HG03135 (cell line): Measurements from ENCODE around the gene FHOD3.
"Not testable (repeated sequence)": the region's sequence is repeated elsewhere in the genome, so short reads cannot be mapped to it uniquely, and the experiment has no call there.

Experiments used
- ATAC-seq: cut with Tn5 transposase; IDR thresholded peaks from one replicate; pipeline ENCODE4 v1.9.1; 2021; ENCODE audit warnings: mild to moderate bottlenecking, moderate library complexity; ENCODE audit not compliant: unreplicated experiment

Gene FHOD3

DNA sequence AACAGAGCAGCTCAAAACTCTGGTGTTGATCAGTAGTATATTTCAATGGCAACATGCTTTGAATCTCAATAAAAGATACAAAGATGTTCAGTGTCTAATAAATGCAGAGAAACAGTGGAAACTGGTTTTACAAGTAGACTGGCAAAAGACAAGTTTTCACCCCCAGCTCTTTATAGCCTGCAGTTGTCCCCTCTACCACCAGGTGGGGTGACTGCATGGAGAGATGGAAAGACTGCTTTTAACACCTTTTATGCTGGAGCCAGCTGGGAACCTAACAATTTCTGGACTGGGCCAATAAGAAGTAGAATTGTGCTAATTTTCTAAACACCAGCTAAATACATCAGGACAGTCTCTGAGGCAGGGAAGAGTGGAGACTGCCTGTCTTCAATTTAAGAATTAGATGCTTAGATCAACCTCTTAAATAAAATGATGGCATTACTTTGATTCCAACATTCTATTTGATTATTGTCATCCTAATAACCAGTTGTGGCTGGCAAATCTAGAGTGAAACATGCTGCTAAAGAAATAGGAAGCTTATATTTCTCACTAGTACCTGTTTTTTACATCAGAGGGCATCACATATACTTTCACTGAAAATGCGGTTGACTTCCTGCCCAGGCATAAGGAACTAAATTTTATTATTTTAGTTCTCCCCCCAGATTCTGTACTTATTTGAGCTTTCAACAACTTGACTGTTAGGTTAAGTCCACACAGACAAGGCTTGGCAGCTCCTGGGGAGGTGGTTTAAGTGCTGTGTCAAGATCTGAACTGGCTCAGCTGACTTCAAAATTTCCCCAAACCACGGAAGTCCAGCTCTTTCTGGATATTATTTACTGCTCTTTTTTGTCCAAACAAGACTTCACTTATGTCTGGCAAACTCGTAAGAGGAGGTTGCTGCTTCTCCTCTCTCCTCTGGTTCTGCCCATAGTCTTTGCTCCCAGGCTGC lies 390.8 kb downstream of the FHOD3 start:
- ATAC-seq: no peak

DNA sequence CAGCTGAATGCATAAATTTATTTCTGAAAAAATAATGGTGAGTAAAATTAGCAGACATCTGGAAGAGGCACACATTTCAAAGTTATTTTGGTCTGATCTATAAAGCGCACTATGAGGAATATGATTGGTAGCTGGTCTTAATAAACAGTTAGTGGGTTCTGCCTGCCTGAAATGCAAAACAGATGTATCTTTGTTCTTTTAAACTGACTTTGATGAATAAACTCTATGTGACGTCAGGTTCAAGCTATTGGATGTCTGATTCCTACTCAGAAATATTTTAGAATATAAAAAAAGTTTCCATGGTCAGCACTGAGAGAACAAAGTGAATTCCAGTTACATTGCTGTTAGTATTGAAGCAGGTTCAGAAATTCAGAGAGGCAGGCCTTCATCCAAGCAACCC lies 394.9 kb downstream of the FHOD3 start:
- no peak for ATAC-seq

DNA sequence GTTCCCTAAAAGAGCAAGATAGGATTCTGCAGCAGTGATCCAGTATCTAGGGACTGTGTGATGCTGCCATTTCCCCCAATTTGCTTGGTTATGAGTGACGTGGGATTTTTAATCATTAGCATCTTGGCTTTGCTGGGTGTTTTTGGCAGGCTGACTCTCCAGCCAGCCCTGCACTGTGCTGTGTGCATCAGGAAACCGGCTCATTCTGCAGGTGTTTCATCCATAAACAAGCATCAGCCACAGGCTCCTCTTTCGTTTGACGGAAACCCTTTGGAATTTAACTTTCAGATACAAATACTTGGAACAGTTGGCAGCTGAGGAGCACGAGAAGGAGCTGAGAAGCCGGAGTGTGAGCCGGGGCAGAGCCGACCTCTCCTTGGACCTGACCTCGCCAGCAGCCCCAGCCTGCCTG lies 395.4 kb downstream of the FHOD3 start:
- ATAC-seq: no peak

DNA sequence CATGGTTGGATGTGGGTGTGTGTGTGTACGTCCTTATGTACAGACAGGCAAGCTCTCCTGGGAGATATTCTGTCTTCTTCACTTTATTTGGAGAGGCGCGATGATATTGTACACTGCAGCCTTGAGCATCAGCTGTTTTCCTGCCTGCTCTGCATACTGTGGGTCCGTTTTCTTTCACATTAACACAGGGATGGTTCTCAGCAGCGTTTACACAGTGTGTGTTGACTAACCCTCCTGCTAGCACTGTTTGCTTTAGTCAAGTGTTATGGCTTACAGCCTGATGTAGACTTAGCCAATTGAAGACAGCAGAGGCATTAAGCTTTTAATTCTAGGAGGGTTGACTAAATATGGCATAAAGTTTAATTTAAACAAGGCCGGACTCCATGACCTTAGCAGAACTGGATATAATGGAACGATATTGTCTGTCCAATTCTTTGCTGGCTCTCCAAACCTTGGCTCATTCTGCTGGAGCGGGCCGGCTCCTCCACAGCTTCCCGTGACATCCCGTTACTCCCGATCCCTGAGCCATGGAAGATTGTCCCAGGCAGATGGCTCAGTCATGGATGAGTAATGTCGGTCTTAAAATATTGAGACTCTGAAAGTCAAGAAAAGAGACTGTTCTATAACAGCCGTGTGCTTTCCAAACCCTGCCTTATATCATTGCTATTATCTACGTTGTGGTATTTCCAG lies 396.6 kb downstream of the FHOD3 start:
- ATAC-seq: no peak

DNA sequence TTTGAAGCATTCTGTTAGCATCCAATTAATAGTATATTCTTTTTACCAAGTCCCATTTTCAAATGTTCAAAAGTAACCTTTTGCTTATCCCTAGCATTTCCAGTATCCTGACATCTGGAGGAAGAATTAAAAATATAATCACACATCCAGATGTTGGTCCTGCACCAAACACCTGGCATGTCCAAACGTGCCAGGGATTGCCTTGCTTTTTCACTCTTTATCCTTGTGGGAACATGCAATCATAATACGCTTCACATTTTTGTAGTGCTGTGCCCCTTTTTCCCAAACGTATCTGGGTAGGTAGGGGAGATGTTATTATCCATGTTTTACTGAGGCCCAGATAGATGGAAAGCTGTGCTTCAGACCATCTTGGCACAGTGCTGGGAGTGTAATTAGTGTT lies 398.3 kb downstream of the FHOD3 start:
- no peak for ATAC-seq

DNA sequence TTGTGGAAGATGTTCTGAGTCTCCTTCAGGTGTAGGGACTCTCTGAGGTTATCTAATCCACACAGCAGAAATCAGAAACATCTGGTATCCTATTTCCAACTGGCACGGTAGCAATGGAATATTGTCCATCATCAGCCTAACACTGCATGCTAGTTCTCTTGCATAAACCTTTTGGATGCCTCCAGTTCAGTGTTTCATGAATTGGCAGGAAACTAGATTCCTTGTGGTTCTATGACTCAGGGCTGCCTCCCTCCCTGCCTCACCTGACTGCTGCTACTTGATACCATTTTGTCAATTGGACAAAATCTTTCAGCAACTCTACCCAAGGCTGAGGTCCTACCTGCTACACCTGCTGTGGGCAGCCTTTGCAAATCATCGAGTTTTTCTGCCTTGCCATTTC lies 400.4 kb downstream of the FHOD3 start:
- ATAC-seq: no peak

DNA sequence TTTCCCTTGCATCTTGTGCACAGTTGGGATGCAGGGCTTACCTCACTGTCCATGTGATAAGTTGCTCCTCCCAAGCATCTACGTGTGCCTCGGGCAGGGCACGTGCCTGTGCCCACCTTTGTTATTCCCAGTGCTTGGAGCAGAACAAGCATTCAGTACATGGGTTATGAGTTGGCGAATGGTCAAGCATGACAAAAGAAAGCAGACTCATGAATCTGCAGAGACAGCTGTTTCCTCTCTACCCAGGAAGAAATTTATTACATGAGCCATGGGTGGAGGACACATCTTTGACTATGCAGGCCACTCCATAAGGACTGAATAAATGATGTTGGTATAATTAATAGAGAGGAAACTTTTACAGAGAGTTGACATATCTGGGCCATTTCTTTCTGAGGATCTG lies 403.4 kb downstream of the FHOD3 start:
- ATAC-seq: no peak

DNA sequence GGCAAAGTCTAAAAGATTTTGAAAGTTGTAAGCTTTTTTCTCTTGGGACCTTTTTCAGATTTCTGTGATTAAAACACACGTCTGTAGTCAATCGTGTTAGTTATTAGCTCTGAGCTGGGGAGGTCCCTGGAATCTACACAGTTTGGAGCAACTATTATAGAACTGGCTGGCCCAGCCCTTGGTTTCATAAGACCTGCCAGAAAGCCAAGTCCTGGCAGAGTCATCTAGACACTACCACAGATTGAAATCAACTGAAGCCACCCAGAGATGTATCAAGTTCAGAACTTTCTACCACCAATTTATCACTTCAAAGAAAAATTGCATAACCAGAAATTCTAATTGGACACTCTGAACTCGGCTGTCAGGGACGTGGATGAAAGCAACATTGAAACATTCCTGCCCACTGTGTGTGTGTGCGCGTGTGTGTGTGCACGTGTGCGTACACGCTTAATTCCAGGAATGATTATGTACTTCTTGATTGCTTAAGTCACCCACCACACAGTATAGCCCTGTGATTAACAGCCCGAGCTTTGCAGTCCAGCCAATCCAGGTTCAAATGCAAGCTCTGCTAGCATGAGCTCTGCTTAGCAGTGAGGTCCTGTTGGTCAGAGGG lies 405.0 kb downstream of the FHOD3 start:
- no peak for ATAC-seq

DNA sequence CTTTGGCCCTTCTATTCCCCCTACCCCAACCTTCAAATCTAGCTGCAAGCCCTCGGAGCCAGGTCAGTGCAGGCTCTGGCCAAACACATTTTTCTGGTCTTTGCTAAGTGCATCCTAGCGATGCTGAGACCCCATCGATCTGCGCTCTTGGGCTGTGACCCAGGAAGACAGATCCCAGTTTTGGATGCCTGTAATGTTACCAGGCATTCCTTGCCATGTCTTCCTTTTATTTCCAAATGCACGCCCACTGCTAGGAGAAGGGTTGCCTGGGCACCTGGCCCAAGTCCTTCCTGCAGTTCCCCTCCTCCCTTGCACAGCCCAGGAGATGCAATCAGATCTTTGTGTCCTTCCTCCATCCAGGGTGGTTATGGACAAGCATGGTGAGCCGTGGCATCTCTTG lies 406.6 kb downstream of the FHOD3 start:
- no peak for ATAC-seq

DNA sequence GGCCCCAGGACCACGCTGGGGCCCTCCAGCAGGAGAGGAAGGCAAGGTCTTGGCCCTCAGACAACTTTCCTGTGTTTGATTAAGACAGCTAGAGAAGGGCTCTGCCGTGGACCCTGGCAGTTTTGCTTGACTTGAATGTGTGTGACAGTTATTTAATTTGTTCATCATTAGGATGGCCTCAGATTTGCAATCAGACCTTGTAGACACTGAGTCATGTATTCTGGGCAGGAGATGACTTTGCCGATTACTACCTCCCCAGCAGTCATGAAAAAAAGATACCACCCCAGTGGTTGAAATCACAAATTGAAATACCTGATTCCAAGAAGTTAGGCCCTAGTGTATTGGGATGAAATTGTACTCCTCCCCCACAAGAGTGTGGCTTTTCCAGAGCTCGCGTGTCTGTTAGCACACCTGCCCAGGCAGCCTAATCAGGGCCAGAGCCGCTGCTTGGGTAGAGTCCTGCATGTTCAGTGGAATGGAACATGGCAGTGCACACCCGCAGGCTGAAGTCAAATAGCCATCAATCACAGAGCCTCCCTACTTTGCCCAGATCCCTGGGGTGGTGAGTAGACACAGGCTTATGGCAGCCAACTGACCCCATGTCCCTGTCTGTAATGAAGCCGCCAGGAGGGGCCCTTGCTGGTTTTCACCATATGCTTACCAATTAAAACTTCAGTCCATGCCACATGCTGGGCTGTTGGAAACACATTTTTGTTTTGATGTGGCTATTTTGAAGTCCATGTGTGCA lies 408.8 kb downstream of the FHOD3 start:
- no peak for ATAC-seq

DNA sequence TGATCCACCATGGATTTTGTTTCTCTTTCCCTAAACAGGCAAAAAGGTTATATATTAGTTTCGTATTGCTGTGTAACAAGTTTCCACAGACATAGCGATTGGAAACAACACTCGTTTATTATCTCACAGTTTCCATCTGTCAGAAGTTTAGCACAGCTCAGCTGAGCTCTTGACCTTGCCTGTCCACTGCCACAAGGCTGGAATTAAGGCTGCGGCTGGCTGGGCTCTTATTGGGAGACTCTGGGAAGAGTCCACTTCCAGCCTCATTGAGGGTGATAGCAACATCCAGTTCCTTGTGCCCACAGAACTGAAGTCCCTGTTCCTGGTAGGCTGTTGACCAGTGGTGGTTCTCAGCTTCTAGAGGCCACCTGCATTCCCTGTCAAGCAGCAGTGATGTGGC lies 410.9 kb downstream of the FHOD3 start:
- no peak for ATAC-seq

DNA sequence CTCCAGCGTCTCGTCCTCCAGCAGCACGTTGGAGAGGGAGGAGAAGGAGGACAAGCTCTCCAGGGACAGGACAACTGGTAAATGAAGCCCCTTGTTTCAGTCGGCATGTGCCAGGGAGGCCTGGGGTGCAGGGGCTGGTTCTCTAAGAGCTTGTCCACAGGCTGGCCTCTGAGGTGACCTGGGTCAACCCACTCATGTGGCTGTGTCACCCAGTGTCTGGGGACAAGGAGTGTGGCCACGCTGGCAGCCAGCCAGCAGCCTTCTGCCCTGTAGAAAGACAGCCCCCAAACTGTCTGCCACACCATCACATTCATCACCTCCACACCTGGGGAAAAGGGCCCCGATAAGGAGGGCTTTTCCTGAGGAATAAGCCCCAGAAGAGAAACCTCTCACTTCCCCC lies 411.8 kb downstream of the FHOD3 start:
- no peak for ATAC-seq

DNA sequence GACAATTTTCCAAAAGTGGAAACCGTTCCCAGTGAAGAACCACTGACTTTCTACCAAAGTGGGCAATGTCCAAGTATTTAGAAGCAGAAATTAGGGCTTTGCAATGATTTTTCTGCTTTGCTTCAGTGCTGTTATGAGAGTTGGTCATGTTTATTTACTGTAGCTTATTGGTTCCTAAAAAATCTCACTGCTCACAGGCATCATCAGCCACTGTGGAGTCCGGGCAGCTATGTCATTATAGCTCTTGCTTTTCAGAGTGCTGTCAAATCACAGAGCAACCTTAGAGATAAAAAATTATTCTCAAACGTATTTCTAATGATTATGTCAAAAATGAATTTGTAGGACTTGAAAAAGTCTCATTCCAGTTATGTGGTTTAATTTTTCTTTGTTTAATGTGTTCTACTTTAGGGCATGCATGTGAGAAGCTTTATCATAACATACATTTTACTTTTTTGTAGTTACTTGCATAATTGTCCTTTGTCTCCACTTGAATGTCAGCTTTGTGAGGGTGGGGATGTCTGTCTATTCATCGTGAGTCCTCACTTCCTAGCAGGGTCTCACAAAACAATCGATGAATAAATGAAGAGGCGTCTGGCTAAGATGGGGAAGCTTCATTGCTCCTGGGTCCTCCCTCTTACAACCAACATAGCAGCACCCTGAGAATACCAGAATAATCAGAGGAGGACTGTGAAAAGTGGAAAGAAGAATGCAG lies 413.7 kb downstream of the FHOD3 start:
- ATAC-seq: no peak

DNA sequence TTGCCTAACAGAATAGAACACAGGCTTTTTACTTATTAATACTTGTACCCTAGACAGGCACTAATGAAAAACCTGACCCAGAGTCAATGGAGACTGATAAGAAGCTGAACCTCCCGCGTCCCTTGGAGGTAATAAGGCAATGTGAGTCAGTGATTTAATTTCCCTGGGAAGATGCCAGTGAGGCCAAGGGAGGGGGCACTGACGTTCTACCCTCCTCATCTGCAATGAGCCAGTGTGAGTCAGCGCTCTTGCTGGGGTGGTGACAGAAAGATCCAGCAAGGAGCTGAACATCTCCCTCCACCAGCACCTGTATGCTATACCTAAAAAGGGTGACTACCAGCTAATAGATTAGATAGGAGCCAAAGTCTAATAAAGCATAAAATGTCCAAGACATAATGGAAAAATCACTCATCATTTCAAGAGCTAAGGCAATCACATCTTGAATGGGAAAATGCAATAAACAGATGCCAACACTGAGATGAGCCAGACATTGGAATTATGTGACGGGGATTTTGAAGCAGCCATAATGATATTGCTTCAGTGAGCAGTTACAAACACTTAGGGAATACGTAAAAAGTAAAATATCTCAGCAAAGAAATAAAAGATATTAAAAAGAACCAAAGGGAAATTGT lies 414.4 kb downstream of the FHOD3 start:
- no peak for ATAC-seq

DNA sequence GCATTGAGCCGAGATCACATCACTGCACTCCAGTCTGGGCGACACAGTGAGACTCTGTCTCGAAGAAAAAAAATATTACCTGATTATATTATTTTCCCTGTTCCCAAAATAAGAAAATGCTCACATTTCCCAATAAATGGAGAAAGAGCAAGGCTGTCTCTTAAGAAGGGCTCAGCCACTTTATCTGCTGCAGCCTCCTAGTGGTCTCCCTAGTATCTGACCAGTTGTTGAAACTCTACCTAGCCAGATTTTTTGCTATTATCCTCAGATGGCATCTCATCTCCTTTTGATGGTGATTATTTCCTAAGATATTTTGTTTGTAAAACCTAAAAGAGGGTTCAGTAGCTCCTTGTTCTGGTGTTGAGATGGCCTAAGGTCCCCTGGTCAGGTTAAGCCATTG lies 417.0 kb downstream of the FHOD3 start:
- ATAC-seq: no peak

DNA sequence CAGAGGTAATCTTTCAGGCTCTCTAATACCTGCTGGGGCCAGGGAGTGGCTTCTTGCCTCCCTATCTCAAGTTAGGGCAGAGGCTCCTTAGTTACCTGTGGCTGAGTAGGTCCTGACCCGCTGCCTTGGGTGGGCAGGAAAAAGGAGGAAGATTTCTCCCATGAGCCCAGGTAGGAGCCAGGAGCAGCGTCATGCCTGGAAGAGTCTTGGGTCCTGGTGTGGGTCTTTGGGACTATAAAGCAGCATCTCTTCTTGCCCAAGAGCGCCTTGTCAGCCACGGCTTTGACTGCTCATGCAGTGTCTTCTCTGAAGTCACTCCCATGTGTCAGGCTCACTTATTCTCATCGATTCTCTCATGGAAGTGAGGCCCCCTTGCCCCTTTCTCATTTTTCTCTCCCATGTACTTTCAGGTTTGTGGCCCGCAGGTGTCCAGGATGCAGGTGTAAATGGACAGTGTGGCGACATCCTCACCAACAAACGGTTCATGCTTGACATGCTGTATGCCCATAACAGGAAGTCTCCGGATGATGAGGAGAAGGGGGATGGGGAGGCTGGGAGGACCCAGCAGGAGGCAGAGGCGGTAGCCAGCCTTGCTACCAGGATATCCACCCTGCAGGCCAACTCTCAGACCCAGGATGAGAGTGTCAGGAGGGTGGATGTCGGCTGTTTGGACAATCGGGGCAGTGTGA lies 420.1 kb downstream of the FHOD3 start:
- ATAC-seq: no peak

DNA sequence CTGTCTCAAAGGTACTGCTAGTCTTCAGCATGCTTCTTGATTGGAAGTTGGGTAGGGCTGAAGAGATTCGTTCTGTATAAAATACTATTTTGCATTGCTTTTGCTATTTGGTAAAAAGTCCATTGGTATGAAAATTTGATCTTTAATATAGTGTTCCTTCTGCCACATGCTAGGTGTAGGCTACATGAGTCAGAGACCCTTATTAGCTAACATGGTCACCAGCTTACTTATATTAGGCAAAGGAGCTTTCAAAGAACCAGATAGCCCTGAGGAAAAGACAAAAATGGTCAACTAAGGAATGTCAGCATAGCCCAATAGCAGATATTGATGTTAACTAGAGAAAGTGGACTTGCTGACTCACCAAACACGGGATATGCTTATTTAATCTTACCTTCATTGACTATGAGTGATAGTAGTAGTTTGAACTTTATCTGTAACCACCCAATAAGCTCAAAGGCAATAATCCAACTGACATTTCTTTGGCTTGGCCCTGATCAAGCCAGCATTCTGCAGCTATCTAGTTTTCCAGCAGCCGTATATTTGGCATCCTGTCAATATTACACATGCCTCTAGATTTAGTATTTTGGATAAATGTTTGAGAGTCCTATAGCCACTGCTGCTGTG lies 421.3 kb downstream of the FHOD3 start:
- ATAC-seq: no peak

DNA sequence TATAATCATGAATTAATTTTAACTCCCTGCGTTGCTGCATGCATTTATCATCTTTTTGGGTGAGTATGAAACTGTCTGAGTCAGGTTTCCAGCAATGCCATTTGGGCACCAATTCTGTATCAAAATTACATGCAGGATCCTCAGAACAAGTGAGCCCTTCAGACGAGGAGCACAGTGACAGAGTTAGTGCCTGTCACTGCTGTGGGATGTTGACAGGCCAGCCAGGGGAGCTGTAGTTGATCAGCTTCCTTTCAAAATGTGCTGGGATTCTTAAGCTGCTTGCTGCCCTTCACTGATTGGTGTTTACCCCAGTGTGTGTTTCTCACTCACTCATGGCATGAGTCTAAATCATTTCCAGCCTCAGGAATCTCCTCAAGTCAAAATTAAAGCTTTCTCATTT lies 422.1 kb downstream of the FHOD3 start:
- ATAC-seq: no peak

DNA sequence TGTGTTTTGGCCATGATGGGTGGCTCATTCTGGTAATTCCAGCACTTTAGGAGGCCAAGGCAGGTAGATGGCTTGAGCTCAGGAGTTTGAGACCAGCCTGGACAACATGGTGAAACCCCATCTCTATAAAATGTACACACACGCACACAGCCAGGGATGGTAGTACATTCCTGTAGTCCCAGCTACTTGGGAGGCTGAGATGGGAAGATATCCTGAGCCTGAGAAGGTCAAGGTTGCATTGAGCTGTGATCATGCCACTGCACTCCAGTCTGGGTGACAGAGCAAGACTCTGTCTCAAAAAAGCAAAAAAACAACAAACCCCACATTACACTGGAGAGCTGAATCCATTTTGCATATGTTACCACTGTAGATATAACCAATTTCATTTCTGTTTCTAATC lies 423.8 kb downstream of the FHOD3 start:
- ATAC-seq: not testable (repeated sequence)
